SW 1271 (cell line): ENCODE results near the gene ISYNA1.

Source experiments
- DNase-seq, 2 experiments: peaks; one replicate each; lab custom pipeline; 2025; lab: John Stamatoyannopoulos, UW

The ISYNA1 gene

DNA sequence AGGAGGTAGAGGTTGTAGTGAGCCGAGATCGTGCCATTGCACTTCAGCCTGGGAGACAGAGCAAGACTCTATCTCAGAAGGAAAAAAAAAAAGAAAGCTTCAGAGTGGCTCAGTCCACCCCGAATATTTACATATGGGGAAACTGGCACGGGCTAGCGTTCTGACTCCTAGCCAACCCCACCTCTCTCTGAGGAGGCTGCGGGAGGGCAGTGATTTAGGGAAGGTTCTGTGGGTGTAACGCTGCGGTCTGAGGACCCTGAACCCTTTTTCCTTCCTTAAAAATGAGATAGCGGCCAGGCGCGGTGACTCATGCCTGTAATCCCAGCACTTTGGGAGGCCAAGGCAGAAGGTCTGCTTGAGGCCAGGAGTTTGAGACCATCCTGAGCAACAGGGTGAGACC lies 45.5 kb downstream of the ISYNA1 start:
- DNase-seq = no peak

DNA sequence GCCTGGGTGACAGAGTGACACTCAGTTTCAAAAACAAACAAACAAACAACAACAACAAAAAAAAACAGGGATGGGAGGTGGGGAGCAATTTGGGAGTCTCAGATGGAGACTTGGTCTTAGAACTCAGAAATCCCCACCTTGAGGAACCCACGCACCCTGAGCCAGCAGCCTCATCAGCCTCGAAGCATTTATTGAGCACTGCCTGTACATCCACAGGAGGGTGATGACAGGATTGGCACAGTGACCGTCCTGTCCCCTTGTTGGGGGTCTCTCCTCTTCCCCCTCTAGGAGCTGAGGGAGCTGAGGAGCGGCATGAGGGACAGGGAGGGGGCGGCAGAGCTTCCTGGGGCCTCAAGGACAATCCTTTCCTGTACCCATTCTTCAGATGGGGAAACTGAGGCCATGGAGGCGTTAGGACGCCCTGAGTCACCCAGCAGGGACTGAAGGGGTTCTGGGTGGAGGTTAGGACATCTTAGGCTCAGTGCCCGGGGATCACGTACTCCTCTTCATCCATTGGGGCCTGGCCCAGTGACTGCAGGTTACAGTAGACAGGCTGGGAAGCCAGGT lies 46.3 kb downstream of the ISYNA1 start:
- DNase-seq = no peak

DNA sequence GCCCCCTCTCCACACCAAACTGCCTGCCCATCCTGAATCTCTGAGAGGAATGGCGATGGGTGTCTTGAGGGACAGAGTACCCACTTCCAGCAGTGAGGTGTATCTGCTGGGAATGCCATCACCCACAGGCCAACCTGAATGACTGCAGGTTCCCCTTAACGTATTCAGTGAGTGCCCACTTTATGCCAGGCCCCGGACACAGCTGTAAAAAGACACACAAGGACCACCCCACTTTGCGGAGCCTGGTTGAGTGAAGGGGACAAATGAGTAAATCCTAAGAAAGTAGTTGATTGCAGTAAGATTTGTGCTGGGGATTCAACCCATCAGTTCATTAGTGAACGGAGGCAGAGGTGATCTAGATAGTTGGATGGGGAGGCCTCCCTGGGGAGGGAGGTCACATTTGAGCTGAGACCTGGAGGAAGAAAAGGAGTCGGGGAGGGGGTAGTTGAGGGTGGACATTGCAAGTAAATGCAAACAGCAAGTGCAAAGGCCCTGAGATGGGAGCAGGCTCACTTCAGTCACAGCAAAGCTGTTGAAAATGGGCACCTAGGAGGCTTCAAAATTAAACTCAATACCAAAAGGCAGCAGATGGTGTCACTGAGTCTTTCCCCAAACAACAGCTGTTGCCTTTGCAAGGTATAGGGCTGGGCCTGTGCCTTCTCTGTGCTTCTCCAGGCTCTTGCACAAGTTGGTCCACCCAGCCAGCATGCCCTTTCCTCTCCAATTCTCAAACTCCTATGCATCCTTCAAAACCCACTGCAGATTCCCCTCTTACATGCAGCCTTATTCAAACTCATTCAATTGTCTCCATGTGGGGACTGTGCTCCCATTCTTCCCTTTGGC lies 47.6 kb downstream of the ISYNA1 start:
- no peak for DNase-seq

DNA sequence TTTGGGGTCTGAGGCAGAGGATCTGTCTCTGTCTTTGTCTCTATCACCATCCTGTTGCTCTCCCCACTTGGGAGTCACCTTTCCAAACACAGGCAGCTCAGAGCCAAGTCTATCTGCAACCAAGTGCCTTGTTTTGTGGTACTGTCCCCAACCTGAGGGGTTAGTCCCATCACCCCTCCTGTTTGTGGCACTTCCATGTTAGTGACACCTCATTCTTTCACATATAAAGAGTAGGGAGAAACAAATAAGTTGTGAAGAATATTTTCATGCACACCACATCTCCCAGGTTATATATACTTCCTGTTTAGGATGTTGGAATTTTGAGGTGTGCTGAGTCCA lies 48.2 kb downstream of the ISYNA1 start:
- DNase-seq = no peak

DNA sequence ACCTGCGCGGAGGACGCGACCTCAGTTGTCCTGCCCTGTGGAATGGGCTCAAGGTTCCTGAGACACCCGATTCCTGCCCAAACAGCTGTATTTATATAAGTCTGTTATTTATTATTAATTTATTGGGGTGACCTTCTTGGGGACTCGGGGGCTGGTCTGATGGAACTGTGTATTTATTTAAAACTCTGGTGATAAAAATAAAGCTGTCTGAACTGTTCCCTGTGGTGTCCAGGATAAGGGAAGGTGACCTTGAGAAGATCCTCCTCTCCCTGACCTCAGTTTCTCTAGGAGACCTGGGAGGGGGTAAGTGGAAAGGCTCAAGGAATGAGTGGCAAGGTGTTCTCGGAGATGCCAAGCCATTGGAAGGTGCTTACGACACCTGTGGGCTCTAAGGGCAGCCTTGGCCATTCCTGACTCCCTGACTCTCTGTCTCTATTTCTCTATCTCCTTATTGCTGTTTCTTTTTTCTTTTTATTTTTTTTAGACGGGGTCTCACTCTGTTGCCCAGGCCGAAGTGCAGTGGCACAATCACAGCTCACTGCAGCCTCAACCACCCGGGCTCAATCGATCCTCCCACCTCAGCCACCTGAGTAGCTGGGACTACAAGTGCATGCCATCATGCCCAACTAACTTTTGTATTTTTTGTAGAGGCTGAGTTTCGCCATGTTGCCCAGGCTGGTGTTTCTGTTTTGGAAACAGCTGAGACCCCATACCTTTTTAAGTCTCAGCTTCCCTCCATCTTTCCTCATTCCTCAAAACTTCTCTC lies 48.8 kb downstream of the ISYNA1 start:
- DNase-seq = no peak

- peak; percentile 44 to 55 for DNase-seq
Observed at GRCh38 chr19:18388100-18388959, 49.6 kb downstream of the ISYNA1 start.

DNA sequence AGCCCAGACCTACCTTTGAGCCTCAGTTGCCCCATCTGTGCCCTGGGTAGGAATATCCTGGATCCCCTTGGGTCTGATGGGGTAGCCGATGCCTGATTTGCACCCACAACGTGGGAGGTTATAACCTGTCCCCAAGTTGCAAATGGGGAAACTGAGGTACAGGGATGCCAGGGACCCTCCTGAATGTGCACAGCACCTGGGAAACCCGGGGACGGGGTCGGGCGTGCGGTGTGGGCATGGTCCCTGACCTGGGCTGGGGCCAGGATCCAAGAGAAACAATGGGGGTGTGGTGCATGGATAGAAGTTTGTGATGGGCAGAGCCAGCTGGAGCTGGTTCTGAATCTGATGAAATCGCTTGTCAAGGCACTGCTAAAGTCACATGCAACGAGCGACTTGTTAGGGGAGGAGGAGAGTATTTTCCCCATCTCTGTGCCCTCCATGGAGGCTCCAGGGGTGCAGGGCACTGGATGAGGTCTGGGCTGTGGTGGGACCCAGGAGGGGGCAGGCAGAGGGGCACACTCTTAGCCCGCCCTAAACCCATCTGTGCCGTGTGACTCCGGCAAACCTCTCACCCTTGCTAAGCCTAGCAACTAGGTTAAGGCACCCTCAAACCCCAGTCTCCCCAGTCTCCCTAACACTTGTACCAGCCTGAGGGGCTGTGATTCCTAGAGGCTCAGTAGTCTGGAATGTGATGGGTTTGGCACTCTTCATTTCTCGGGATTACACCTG lies 51.2 kb downstream of the ISYNA1 start:
- DNase-seq = no peak

- peak in 1 of 2 experiments; percentile 50 for DNase-seq
Observed at GRCh38 chr19:18385675-18386542, 52.0 kb downstream of the ISYNA1 start, which contains the start of gene GDF15. TSS of gene GDF15 (plus strand) at chr19:18386158. CDS start at chr19:18386190, 32 bp downstream.

DNA sequence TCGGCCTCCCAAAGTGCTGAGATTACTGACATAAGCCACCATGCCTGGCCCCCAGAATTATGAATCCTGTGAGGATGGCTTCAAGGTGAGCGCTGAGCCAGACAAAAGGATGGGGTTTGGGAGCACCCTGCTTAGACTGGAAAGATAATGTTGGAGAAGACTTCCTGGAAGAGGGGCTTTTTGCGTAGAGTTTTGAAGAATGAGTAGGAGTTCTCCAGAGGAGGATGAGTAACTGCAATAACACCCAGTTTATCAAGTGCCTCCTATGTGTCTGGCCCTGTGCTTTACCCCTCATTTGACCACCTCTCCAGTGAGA lies 52.6 kb downstream of the ISYNA1 start:
- no peak for DNase-seq

GRCh38 chr19:18384775-18385174 lies 53.2 kb downstream of the ISYNA1 start:
- no peak for DNase-seq
